GM18861 (cell line): ENCODE measurements around the gene TIRAP.
"Not testable (repeated sequence)": the region's sequence is repeated elsewhere in the genome, so short reads cannot be mapped to it uniquely, and the experiment has no call there.

ENCODE experiments used
- ATAC-seq: cut with Tn5 transposase; IDR thresholded peaks from one replicate; pipeline ENCODE4 v1.9.1; 2021; ENCODE audit not compliant: unreplicated experiment

The TIRAP gene, protein sequence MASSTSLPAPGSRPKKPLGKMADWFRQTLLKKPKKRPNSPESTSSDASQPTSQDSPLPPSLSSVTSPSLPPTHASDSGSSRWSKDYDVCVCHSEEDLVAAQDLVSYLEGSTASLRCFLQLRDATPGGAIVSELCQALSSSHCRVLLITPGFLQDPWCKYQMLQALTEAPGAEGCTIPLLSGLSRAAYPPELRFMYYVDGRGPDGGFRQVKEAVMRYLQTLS

DNA sequence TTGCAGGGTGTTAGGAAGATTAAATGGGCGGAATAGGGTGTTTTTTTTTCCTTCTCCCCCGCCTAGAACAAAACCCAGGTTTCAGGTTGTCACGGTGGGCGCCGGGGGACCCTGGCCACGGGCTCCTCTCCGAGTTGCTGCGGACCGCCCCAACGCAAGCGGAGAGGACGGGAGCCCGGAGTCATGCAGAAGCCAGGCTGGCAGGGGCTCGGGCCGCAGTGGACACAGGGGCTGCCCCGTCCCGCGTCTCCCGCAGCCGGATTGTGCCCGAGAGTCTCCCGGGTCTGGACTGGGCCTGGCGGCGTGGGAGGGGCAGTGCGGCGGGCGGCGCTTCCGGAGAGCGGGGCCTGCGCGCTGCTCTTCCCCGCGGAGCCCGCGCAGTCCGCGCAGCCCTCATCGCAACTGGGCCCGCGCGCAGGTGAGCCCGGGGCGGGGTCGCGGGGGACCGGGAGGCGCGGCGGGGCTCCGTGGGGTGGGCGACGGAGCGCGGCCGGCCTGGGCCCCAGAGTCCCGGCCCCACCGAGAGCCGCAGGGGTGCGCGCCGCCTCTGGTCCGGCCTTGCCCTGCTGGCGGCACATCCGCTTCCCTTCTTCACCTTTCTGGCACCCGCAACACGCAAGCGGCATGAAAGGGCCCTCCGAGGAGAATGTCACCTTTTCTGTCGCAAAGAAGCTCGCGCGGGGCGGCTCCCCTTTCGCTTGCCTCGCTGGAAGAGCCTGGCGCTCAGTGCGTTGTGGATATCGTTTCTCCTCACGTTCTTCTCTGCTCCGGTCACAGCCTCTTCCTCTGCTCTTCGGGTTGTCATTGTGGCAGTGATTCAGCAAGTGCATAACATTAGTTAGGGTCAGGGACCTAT lies at the start of gene TIRAP:
Gene TIRAP (plus strand): TSS at position 358 of the 856 bp plus-strand sequence. CDS start 7,802 bp downstream, outside the sequence.
- ATAC-seq, result peak; percentile 41

DNA sequence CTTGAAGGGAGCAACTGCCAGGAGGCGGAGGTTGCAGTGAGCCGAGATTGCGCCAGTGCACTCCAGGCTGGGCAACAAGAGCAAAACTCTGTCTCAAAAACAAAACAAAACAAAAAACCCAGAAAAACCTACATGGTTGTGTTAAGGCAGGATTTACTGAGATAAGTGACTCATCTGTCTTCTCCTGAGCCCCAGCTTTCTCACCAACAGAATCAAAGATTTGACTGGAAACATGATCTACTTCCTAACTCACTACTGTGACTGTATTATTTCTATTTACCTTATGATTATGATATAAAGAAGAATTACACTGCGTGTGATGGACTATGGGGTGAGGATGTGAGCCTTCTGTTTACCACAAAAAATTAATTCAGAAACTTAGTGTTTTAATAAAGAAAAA lies 49.5 kb upstream of the TIRAP start:
- ATAC-seq, result no peak

GRCh38 chr11:126246636-126247035 lies 36.3 kb upstream of the TIRAP start:
- ATAC-seq, result no peak

DNA sequence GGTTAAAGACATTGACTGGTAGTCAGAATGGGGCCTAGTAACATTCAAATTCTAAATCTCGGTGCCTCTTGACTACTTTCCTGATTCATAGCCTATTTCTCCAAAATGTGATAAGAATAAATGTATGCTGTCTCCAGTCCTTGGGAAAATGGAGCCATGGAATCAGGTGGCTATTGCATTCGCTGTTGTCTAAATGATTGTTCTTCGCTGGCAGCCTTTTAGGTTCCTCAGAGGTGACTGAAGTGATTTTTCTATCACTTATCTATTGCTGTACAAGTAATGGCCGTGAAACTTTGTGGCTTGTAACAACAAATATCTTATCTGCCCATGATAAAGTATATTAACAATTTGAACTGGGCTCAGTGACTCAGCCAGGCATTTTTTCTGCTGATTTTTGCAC lies 29.6 kb upstream of the TIRAP start:
- no peak for ATAC-seq

DNA sequence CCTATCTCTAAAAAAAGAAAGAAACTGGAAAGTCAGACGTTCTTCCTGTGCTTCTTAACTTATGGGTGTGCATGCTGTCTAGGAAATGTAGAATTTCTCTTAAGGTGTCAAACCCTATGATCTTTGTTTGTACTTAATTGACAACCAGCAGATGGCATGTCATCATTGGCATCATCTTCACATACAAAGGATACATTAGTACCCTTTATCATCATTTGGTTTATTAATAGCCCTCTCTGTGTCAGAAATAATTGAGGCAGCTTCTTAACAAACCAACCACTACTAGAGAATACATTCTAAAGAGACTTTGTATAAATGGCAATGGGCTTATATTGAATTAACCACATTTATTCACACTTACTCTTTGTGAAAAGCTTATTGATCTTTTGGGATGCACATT lies 28.1 kb upstream of the TIRAP start:
- ATAC-seq, result no peak

DNA sequence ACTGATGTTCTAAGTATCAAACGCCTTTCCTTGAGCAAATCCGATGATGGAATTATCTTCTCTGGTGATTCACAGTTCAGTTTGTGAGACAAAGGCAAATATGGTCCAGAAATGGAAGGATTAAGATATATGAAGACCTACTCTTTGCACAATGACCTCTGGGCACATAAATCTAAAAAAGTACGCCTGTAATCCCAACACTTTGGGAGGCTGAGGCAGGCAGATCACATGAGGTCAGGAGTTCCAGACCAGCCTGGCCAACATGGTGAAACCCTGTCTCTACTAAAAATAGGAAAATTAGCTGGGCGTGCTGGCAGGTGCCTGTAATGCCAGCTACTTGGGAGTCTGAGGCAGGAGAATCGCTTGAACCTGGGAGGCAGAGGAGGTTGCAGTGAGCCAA lies 27.4 kb upstream of the TIRAP start:
- ATAC-seq, result not testable (repeated sequence)

GRCh38 chr11:126256216-126256615 lies 26.7 kb upstream of the TIRAP start:
- ATAC-seq, result no peak

- no peak for ATAC-seq
Measured at GRCh38 chr11:126257144-126257543, 25.7 kb upstream of the TIRAP start.

DNA sequence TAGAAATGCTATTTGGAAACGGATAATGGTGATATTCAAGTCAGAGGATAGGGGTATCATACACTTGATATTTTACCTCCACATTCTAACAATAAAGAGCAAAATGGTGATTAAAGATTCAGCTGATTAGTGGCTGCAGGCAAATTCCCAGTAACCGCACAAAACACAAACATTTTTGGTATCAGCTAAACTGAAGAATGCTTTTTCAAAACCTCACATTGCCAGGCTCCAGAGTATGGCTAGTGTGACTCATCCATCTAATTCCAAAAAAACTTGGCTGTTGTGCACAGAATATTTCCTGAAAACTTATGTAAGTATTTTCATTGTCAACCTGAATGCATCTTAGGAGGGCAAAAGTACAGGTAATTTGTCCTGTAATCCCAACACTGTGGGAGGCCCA lies 25.1 kb upstream of the TIRAP start:
- no peak for ATAC-seq

DNA sequence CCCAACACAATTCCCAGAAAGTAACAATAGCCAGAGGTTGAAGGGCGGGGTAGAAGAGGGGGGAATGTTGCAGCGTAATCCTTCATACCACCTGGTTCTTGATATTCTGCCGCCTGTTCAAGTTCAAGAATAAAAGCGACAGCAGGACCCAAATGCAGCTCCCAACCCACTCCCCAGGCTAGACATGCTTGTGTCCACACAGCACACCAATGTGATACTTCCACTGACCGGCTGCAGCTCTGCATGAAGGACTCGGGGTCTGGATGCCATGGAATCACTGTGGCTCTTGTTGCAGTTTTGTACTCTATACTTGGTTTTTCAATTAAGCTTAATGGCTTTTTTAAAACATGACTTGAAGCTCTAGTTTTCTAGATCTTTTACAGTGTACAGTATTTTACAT lies 20.7 kb upstream of the TIRAP start:
- no peak for ATAC-seq

GRCh38 chr11:126263489-126263888 lies 19.4 kb upstream of the TIRAP start:
- no peak for ATAC-seq

GRCh38 chr11:126265811-126266210 lies 17.1 kb upstream of the TIRAP start:
- no peak for ATAC-seq

DNA sequence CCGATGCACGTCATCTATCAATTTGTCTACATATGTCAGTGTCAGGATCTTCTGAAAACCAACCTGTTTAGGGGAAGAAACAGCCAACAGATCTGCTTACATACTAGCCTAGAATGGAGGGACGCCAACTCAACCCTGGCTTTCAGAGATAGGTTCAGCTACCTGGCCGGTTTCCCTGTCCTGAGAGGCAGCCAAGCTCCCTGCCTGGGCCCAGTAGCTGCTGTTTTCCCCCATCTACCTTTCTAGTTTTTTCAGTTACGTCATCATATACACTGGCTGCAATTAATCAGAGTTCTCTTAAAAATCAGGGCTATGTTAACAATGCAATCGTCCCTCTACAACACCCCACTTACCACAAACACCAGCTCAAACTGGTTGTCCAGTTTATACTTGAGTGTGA lies 15.2 kb upstream of the TIRAP start:
- no peak for ATAC-seq

GRCh38 chr11:126268361-126268707 lies 14.6 kb upstream of the TIRAP start:
- no peak for ATAC-seq

DNA sequence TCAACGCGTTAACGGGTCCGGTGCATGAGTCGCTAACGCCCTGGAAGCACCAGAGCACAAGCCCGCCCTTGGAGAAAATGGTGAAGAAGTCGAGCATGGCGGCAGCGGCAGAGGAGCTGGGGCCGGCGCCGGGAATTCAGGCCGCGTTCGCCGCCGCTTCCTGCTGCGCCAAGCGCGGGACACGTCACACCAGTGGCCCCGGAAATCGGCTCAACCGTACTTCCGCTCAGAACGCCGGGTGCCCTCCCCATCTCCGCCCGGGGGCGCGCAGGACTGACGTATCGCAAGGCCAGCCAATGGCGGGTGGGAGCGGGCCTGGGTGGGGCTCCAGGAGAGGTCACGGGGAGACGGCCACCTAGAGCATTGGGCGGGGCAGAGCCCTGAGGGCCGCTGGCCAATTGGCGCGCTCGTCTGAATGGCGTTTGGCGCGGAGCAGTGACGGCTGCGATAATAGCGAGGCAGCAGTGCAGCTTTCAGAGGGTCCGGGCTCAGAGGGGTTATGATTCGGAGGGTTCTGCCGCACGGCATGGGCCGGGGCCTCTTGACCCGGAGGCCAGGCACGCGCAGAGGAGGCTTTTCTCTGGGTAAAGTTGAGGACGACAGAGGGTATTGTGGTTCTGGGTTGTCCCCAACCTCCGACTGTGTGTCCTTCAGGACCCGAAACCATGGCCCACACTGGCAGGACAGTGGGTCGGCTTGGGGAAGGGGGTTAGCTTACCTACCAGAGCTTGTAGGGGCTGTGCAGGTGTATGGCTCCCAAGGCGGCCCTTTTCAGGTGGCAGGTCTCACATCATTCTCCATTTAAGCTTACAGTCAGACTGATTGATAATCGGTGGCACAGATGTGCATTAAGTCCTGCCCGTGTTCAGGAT lies 13.9 kb upstream of the TIRAP start, which contains the start of the genes FOXRED1 and SRPRA:
Gene FOXRED1 (plus strand): TSS at position 447 of the 872 bp plus-strand sequence. CDS start 53 bp downstream, at position 500.
Gene SRPRA (minus strand): TSS at position 188 of the 872 bp plus-strand sequence. CDS start 91 bp downstream, at position 97.
- ATAC-seq, result peak; percentile 94

DNA sequence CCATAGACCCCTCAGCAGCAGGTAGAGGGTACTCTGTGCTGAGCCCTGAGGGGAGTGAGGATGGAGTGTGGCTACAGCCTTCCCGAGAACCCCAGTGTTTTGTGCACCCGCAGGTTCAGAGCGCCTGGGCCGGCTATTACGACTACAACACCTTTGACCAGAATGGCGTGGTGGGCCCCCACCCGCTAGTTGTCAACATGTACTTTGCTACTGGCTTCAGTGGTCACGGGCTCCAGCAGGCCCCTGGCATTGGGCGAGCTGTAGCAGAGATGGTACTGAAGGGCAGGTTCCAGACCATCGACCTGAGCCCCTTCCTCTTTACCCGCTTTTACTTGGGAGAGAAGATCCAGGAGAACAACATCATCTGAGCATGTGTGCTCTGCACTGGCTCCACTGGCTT lies 5.6 kb upstream of the TIRAP start:
- no peak for ATAC-seq

DNA sequence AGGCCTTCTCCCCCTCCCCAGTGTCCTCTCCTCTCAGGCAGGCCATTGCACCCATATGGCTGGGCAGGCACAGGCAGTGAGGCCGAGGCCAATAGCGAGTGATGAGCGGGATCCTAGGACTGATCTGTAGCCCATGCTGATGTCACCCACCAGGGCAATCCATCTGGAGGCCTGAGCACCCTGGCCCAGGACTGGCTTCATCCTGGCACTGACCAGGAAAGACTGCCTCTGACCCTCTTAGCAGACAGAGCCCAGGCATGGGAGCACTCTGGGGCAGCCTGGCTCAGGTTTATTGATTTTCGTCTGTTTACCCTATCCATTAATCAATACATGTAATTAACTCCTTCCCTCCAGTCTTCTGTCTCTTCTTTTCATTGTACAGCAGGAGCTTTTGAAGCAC lies 5.1 kb upstream of the TIRAP start:
- ATAC-seq, result no peak

DNA sequence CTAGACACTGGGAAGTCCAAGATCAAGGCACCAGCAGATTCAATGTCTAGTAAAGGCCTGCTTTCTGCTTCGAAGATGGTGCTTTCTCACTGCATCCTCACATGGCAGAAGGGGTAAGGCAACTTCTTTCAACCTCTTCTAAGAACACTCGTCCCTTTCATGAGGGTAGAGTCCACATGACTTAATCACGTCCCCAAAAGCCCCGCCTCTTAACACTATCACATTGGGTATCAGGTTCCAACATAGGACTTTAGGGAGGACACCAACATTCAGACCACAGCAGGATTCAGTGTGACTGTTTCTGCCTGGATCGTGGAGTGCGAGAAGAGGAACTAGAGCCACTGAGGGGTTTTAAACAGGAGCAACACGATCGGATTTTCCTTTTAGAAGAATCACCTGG lies 3.7 kb upstream of the TIRAP start:
- ATAC-seq, result no peak

GRCh38 chr11:126280595-126280994 lies 2.3 kb upstream of the TIRAP start:
- ATAC-seq, result no peak

DNA sequence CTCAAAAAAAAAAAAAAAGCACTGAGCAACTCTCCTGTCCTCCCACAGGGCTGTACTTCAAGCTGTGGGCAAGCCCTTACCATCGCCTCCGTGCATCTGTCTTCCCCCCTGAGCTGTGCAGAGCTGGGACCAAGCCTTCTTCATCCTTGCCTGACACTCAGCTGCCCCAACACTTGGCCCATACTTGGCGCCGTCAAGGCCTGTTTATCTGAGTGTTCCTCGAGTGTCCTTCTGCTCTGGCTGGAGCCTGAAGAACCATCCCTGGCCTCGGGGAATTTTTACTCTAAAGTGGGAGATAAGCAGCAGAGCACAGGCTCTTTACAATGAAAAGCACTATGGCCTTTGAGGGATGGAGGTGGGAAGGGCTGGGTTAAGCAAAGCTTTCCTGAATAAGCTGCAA lies 1.6 kb upstream of the TIRAP start:
- no peak for ATAC-seq

DNA sequence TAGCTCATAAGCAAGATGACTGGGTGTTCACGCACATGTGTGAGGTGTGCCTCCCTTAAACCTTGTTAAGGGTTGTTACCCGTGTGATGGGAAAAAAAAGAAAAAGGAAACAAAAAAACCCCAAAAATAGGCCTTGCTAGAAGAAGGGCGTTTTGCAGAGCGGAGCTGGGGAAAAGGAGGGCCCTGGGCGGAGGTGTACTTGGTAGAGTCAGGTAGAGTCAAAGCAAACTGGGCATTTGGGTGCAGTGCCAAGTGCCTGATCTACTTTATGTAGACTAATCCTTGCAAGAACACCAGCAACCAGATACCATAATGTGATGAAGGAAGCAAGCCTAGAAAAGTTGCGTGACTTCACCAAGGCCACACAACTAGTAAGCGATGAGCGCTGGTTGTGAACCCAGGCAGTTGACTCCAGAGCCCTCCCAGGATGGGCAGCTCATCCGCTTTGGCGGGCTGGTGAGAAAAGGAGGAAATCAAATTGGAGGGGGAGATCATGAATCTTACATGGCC lies 1.2 kb upstream of the TIRAP start:
- ATAC-seq, result no peak
